ENCODE measurements around the gene PSMG3. TPM values are rescaled to one million over a fixed set of nuclear protein-coding genes. Genes with fewer than 3 reads are reported as not detected.

PSMG3 gene
- total and polyA plus RNA-seq, 2 donors from 2014 or later, result 29.7 to 66.6 TPM

GRCh38 chr7:1532456-1533254 is 37.2 kb downstream of the PSMG3 start:
- H3K9me3 ChIP-seq (ENCODE audit: control insufficient read depth in 2 of 3, insufficient read depth in 1 of 3, low read length in 3 of 3), result no peaks in the 10 kb centered on the region
- H3K9ac ChIP-seq (ENCODE audit: low read length in 3 of 3), result peak overlapping the region in 2 of 3 donors; percentile 74 to 93
- peak; percentile 72 for FAIRE-seq

GRCh38 chr7:1531979-1532455 is 37.8 kb downstream of the PSMG3 start:
- Histone ChIP-seq H3K27ac (ENCODE audit: low read depth in 2 of 2, low read length in 2 of 2) (peak overlapping the region; percentile 98), H3K4me1 (ENCODE audit: control insufficient read depth in 2 of 3, insufficient read depth in 2 of 3, low read depth in 1 of 3, low read length in 3 of 3) (peaks cover 0 to 28% (median 22%) of the 10 kb centered on the region in 3 donors), H3K36me3 (ENCODE audit: control insufficient read depth in 2 of 3, insufficient read depth in 3 of 3, low read length in 3 of 3) (peaks cover 0 to 3% (median 0%) of the 10 kb centered on the region in 3 donors), H3K27me3 (ENCODE audit: control insufficient read depth, insufficient read depth, low read length) (no peaks in the 10 kb centered on the region), H3K9ac (ENCODE audit: low read length in 3 of 3) (peak overlapping the region in 2 of 3 donors; percentile 57 to 93), H3K9me3 (ENCODE audit: control insufficient read depth in 2 of 3, insufficient read depth in 1 of 3, low read length in 3 of 3) (no peaks in the 10 kb centered on the region), H3K4me3 (ENCODE audit: low read length in 3 of 3) (peak overlapping the region in 2 of 3 donors; percentile 64 to 71)
- no peak for TF ChIP-seq CTCF (IDR thresholded peaks at IDR 0.05; ENCODE audit: borderline replicate concordance, extremely low read depth, insufficient read depth)
- peak in 1 of 5 donors; percentile 40 for DNase-seq
- intact Hi-C loops (cut with DNase I), result no loop called here
- no peak for FAIRE-seq

More at GRCh38 chr7:1532456-1533254, 37.2 kb downstream of the PSMG3 start:
- Histone ChIP-seq H3K4me1 (ENCODE audit: control insufficient read depth in 2 of 3, insufficient read depth in 2 of 3, low read depth in 1 of 3, low read length in 3 of 3) (peaks cover 0 to 31% (median 22%) of the 10 kb centered on the region in 3 donors), H3K27me3 (ENCODE audit: control insufficient read depth, insufficient read depth, low read length) (no peaks in the 10 kb centered on the region), H3K36me3 (ENCODE audit: control insufficient read depth in 2 of 3, insufficient read depth in 3 of 3, low read length in 3 of 3) (peaks cover 0 to 3% (median 0%) of the 10 kb centered on the region in 3 donors), H3K4me3 (ENCODE audit: low read length in 3 of 3) (peak overlapping the region in 2 of 3 donors; percentile 64 to 71), H3K27ac (ENCODE audit: low read depth in 2 of 2, low read length in 2 of 2) (peak overlapping the region; percentile 98)
- intact Hi-C loops (cut with DNase I), result no loop called here
- peak in 4 of 5 donors; percentile 43 to 94 (median 72) for DNase-seq
- TF ChIP-seq CTCF (IDR thresholded peaks at IDR 0.05; ENCODE audit: borderline replicate concordance, extremely low read depth, insufficient read depth), result no peak

- DNase-seq (peak in 4 of 5 donors; percentile 45 to 89 (median 64)), FAIRE-seq (no peak)
- H3K4me1 ChIP-seq (ENCODE audit: control insufficient read depth in 2 of 3, insufficient read depth in 2 of 3, low read depth in 1 of 3, low read length in 3 of 3), result peaks cover 0 to 23% (median 17%) of the 10 kb centered on the region in 3 donors
- no peaks in the 10 kb centered on the region for H3K9me3 ChIP-seq (ENCODE audit: control insufficient read depth in 2 of 3, insufficient read depth in 1 of 3, low read length in 3 of 3)
- H3K9ac ChIP-seq (ENCODE audit: low read length in 3 of 3), result peak overlapping the region in 2 of 3 donors; percentile 57 to 93
- H3K27ac ChIP-seq (ENCODE audit: low read depth in 2 of 2, low read length in 2 of 2), result peak overlapping the region; percentile 98
- H3K36me3 ChIP-seq (ENCODE audit: control insufficient read depth in 2 of 3, insufficient read depth in 3 of 3, low read length in 3 of 3), result peaks cover 0 to 2% (median 0%) of the 10 kb centered on the region in 3 donors
- intact Hi-C loops (cut with DNase I), result no loop called here
- peak overlapping the region in 2 of 3 donors; percentile 64 to 71 for H3K4me3 ChIP-seq (ENCODE audit: low read length in 3 of 3)
- no peaks in the 10 kb centered on the region for H3K27me3 ChIP-seq (ENCODE audit: control insufficient read depth, insufficient read depth, low read length)
- no peak for TF ChIP-seq CTCF (IDR thresholded peaks at IDR 0.05; ENCODE audit: borderline replicate concordance, extremely low read depth, insufficient read depth)
These were observed 38.4 kb downstream of the PSMG3 start for GRCh38 chr7:1531263-1531978.

Data from kidney (tissue), 14 donors.